Naive thymus-derived CD4-positive, alpha-beta T cell (primary cell): ENCODE results near the gene BUD31. TPM values are rescaled to one million over a fixed set of nuclear protein-coding genes. Genes with fewer than 3 reads are reported as not detected.

Source experiments
- ATAC-seq: fragments of 150-1000 bp; cut with Tn5 transposase; 2 replicates; pipeline ENCODE4 v1.10.0; 2021; ENCODE audit warnings: mild to moderate bottlenecking, moderate library complexity
- CTCF ChIA-PET: fragments of 350-600 bp; sonication (Branson Sonifier 250); formaldehyde crosslinking; loops from one replicate; lab custom pipeline; 2021; ENCODE audit warnings: antibody characterized with exemption; lab: Charles Lee
- POLR2A ChIA-PET: fragments of 350-600 bp; sonication (Branson Sonifier 250); formaldehyde crosslinking; loops from one replicate; lab custom pipeline; 2021; ENCODE audit warnings: antibody characterized with exemption, inconsistent platforms; lab: Charles Lee
- DNase-seq, 9 donors: peaks; one replicate each; pipeline versions ENCODE4 v3.0.0 to v3.0.0-alpha.2; 2020 to 2022; ENCODE audit warnings: mixed read lengths in 1 of 9
- H3K27ac ChIP-seq: one replicate; pipeline ENCODE4 v1.7.0; 2013; ENCODE audit warnings: mild to moderate bottlenecking, low read depth, low read length, moderate library complexity
- H3K27me3 ChIP-seq, 2 donors: one replicate each; pipeline ENCODE4 v1.7.0; 2013; ENCODE audit warnings: low read length in 2 of 2, mild to moderate bottlenecking in 2 of 2, moderate library complexity in 2 of 2; ENCODE audit not compliant: control insufficient read depth in 2 of 2, insufficient read depth in 2 of 2
- H3K36me3 ChIP-seq, 3 experiments: 1 replicate in 2 of 3; 2 replicates in 1 of 3; pipeline ENCODE4 v1.7.0; 2013; ENCODE audit warnings: low read length in 3 of 3, mild to moderate bottlenecking in 3 of 3, moderate library complexity in 1 of 3; ENCODE audit not compliant: insufficient read depth in 3 of 3, control insufficient read depth in 2 of 3
- H3K4me1 ChIP-seq, 2 donors: one replicate each; pipeline ENCODE4 v1.7.0; 2013; ENCODE audit warnings: low read length in 2 of 2, mild to moderate bottlenecking in 2 of 2, moderate library complexity in 1 of 2; ENCODE audit not compliant: control insufficient read depth in 2 of 2, insufficient read depth in 2 of 2
- H3K4me3 ChIP-seq: 2 replicates; pipeline ENCODE4 v1.7.0; 2013; ENCODE audit warnings: mild to moderate bottlenecking, low read length
- H3K9me3 ChIP-seq, 3 experiments: 1 replicate in 2 of 3; 2 replicates in 1 of 3; pipeline ENCODE4 v1.7.0; 2013; ENCODE audit warnings: low read length in 3 of 3; ENCODE audit not compliant: control insufficient read depth in 2 of 3
- H3K27ac Mint-ChIP-seq, 9 donors: one replicate each; pipeline ENCODE4 v1.8.0; 2020 to 2022; ENCODE audit warnings: mixed read lengths in 9 of 9, mild to moderate bottlenecking in 8 of 9, moderate library complexity in 5 of 9, inconsistent platforms in 2 of 9
- H3K27me3 Mint-ChIP-seq, 5 donors: one replicate each; pipeline ENCODE4 v1.8.0; 2021 to 2022; ENCODE audit warnings: mixed read lengths in 5 of 5, mild to moderate bottlenecking in 1 of 5
- H3K36me3 Mint-ChIP-seq, 5 donors: one replicate each; pipeline ENCODE4 v1.8.0; 2020 to 2022; ENCODE audit warnings: mixed read lengths in 5 of 5, mild to moderate bottlenecking in 3 of 5, inconsistent platforms in 1 of 5
- H3K4me1 Mint-ChIP-seq, 7 donors: one replicate each; pipeline ENCODE4 v1.8.0; 2020 to 2022; ENCODE audit warnings: mixed read lengths in 7 of 7, mild to moderate bottlenecking in 3 of 7, inconsistent platforms in 1 of 7
- H3K4me3 Mint-ChIP-seq, 10 donors: one replicate each; pipeline ENCODE4 v1.8.0; 2020 to 2022; ENCODE audit warnings: mild to moderate bottlenecking in 10 of 10, mixed read lengths in 10 of 10, moderate library complexity in 6 of 10, inconsistent platforms in 2 of 10
- H3K9me3 Mint-ChIP-seq, 11 donors: one replicate each; pipeline ENCODE4 v1.8.0; 2020 to 2022; ENCODE audit warnings: mixed read lengths in 11 of 11, mild to moderate bottlenecking in 4 of 11, inconsistent platforms in 1 of 11, moderate library complexity in 1 of 11
- intact Hi-C, 2 donors: fragments of 100-400 bp; cut with micrococcal nuclease; formaldehyde crosslinking; loops; one replicate each; pipeline ENCODE4 v1.15.1; 2023
- polyA plus RNA-seq, 2 donors: library from polyadenylated mRNA; unstranded; fragments of 300-500 nt; fragmentation: Illumina TruSeq; gene quantifications; one replicate each; pipeline ENCODE4 v1.2.3, GENCODE V29; 2021
- total RNA-seq, 6 experiments: library from RNA in 5 of 6; stranded (reverse) in 5 of 6; gene quantifications; 1 replicate in 5 of 6; 2 replicates in 1 of 6; pipeline ENCODE4 v1.2.3 and lab custom pipeline; 2021 to 2026

BUD31 gene
- total and polyA plus RNA-seq, 7 experiments from 2014 or later, result 55.2 to 173 (median 134) TPM

DNA sequence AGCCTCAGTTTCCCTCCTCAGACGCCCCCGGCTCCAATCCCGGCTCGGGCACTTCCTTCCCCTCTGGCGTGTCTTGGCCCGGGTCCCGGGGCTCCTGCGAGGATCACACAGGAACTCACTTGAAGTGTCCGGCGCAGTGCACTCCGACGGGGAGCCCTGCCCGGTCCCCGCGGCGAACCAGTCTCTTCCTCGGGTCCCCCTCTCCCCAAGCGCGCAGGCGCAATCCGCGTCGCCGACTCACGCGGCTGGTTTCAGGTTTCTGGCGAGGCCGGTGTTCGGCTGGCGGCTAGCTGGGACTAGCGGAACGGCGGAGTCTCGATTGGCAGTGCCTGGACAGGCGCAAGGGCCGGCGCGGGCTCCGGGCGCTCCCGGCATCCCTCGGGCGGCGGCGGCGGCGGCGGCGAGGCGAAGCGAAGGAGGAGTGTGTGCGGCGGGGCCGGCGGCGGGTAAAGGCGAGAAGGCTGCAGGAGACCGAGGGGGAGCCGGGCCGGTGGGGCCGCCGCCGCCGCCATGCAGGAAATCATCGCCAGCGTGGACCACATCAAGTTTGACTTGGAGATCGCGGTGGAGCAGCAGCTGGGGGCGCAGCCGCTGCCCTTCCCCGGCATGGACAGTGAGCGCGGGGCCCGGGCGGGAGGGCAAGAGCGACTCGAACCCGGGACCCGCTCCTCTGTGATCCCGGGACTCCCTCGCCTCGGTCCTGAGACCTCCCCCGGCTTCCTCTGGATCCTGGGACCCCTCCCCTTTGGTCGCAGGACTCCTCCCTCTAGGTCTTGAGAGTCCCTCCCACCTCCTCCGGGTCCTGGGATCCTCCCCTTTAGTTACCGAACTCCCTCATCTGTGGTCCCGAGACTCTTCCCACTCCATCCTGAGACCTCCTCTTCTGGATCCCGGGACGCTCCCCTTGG is 30.1 kb downstream of the BUD31 start, which contains the start of the genes CPSF4 and PTCD1:
Gene CPSF4 (plus strand): TSS at position 371 of the 908 bp plus-strand sequence. CDS start 140 bp downstream, at position 511.
Gene PTCD1 (minus strand): TSS at position 226 of the 908 bp plus-strand sequence. CDS start 3,556 bp downstream, outside the sequence.
- Histone ChIP-seq H3K36me3 (peaks cover 0 to 24% (median 0%) of the 10 kb centered on the region in 3 experiments), H3K27me3 (no peaks in the 10 kb centered on the region), H3K27ac (peak within 1 kb of the TSS; percentile 81), H3K4me1 (peaks cover 10 to 11% of the 10 kb centered on the region in 2 donors), H3K4me3 (peak within 1 kb of the TSS; percentile 93), H3K9me3 (no peaks in the 10 kb centered on the region)
- ATAC-seq (peak; percentile 95), DNase-seq (peak; percentile 71 to 92 (median 77))
- peaks cover 18 to 40% (median 31%) of the 10 kb centered on the region in 7 donors for H3K4me1 Mint-ChIP-seq
- H3K9me3 Mint-ChIP-seq, result no peaks in the 10 kb centered on the region
- H3K27me3 Mint-ChIP-seq, result no peaks in the 10 kb centered on the region
- H3K36me3 Mint-ChIP-seq, result peaks cover 0 to 11% (median 8%) of the 10 kb centered on the region in 5 donors
- POLR2A ChIA-PET, result interaction anchor here (0.6 to 2.7 kb wide), 8 partner anchors 26 to 491 kb away, joined by 3 to 12 read pairs (median 4); partner anchors contain the start of genes BUD31, GJC3, PDAP1 and ZKSCAN5
- peak within 1 kb of the TSS; percentile 85 to 95 (median 94) for H3K27ac Mint-ChIP-seq
- peak within 1 kb of the TSS; percentile 92 to 100 (median 98) for H3K4me3 Mint-ChIP-seq
- CTCF ChIA-PET, result no interaction called here
- intact Hi-C loops, result loop anchor here (1.0 to 2.0 kb wide), 11 partner anchors 27 to 662 kb away; partner anchors contain the start of genes ARPC1B (in 2 of the 2), ATP5MF (in 2 of the 2), ZKSCAN5 (in 2 of the 2) and ZNF789 (in 2 of the 2)

DNA sequence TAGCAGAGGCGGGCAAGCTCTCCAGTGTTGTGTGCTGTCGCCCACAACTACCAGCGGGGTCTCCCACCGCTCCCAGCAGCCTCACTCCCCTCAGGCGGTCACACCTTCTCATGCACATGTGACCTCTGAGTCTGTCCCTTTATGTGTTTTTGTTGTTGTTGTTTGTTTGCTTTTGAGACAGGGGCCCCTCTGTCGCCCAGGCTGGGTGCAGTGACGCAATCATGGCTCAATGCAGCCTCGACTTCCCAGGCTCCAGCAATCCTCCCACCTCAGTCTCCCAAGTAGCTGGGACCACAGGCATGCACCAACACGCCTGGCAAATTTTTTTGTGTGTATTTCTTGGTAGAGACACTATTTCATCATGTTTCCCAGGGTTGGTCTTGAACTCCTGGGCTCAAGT is 31.4 kb downstream of the BUD31 start:
- H3K36me3 ChIP-seq, result peaks cover 0 to 22% (median 7%) of the 10 kb centered on the region in 3 experiments
- H3K27me3 ChIP-seq, result no peaks in the 10 kb centered on the region
- DNase-seq (no peak), ATAC-seq (no peak)
- CTCF ChIA-PET, result interaction anchor here (0.9 kb wide), 1 partner anchor 31 kb away, joined by 3 read pairs; the partner anchor contains the start of genes BUD31 and PDAP1
- no peak overlapping the region for H3K27ac ChIP-seq
- peak overlapping the region; percentile 93 for H3K4me3 ChIP-seq
- peak overlapping the region; percentile 92 to 100 (median 98) for H3K4me3 Mint-ChIP-seq
- no peaks in the 10 kb centered on the region for H3K9me3 Mint-ChIP-seq
- no peaks in the 10 kb centered on the region for H3K27me3 Mint-ChIP-seq
- H3K36me3 Mint-ChIP-seq, result peaks cover 0 to 15% (median 8%) of the 10 kb centered on the region in 5 donors
- POLR2A ChIA-PET, result interaction anchor here (1.9 kb wide), 1 partner anchor 65 kb away, joined by 6 read pairs; the partner anchor contains the start of gene ZKSCAN5
- peaks cover 20 to 43% (median 34%) of the 10 kb centered on the region in 7 donors for H3K4me1 Mint-ChIP-seq
- intact Hi-C loops, result no loop called here
- peaks cover 10 to 11% of the 10 kb centered on the region in 2 donors for H3K4me1 ChIP-seq
- H3K27ac Mint-ChIP-seq, result peak overlapping the region in 7 of 9 donors; percentile 23 to 94 (median 85)
- H3K9me3 ChIP-seq, result no peaks in the 10 kb centered on the region

DNA sequence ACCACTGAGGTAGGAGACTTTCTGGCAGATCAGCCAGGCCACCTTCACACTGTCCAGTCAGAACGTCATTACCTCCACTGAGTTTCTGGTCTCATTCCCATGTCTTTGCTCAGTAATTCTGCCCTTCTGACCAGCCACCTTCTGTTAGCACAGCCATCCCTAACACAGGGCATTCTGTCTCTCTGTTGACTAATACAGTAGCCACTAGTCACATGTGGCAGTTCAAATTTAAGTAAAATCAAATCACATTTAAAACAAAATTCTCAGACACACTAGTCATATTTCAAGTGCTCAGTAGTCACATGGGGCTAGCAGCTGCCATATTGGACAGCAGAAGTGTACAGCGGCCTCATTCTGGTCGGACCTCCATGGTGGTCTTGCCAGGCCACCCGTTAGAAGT is 37.3 kb downstream of the BUD31 start:
- Mint-ChIP-seq H3K4me1 (peaks cover 4 to 20% (median 17%) of the 10 kb centered on the region in 7 donors), H3K36me3 (peaks cover 0 to 34% (median 8%) of the 10 kb centered on the region in 5 donors), H3K27ac (peak overlapping the region in 1 of 9 donors; percentile 38), H3K27me3 (no peaks in the 10 kb centered on the region), H3K4me3 (no peak overlapping the region), H3K9me3 (no peaks in the 10 kb centered on the region)
- peaks cover 10 to 65% (median 11%) of the 10 kb centered on the region in 3 experiments for H3K36me3 ChIP-seq
- POLR2A ChIA-PET, result no interaction called here
- H3K4me1 ChIP-seq, result no peaks in the 10 kb centered on the region
- DNase-seq (no peak), ATAC-seq (no peak)
- no peaks in the 10 kb centered on the region for H3K9me3 ChIP-seq
- CTCF ChIA-PET, result no interaction called here
- H3K27me3 ChIP-seq, result no peaks in the 10 kb centered on the region
- intact Hi-C loops, result no loop called here
- no peak overlapping the region for H3K27ac ChIP-seq
- H3K4me3 ChIP-seq, result no peak overlapping the region

DNA sequence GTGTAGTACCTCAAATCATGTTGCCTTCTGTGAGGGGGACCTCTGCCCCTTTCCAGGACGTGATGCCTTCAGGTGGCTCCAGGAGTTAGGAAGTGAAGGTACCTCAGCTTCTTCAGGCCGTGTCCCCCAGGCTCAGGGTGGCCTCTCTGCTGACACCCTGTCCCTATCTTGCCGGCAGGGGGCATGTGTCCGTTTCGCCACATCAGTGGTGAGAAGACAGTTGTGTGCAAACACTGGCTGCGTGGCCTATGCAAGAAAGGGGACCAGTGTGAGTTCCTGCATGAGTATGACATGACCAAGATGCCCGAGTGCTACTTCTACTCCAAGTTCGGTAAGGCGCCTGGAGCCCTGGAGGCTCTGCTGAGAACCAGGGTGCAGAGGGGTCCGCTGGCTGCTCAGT is 39.2 kb downstream of the BUD31 start:
- intact Hi-C loops, result no loop called here
- Mint-ChIP-seq H3K4me1 (peaks cover 3 to 11% (median 8%) of the 10 kb centered on the region in 7 donors), H3K36me3 (peaks cover 0 to 33% (median 5%) of the 10 kb centered on the region in 5 donors), H3K9me3 (no peaks in the 10 kb centered on the region), H3K27ac (no peak overlapping the region), H3K27me3 (no peaks in the 10 kb centered on the region), H3K4me3 (no peak overlapping the region)
- POLR2A ChIA-PET, result interaction anchor here (0.5 kb wide), 1 partner anchor 692 kb away, joined by 3 read pairs; no protein-coding TSS in a partner anchor
- no peaks in the 10 kb centered on the region for H3K4me1 ChIP-seq
- H3K4me3 ChIP-seq, result no peak overlapping the region
- H3K27me3 ChIP-seq, result no peaks in the 10 kb centered on the region
- H3K27ac ChIP-seq, result no peak overlapping the region
- CTCF ChIA-PET, result no interaction called here
- no peaks in the 10 kb centered on the region for H3K9me3 ChIP-seq
- DNase-seq, result no peak
- ATAC-seq, result no peak
- peaks cover 10 to 80% (median 15%) of the 10 kb centered on the region in 3 experiments for H3K36me3 ChIP-seq

DNA sequence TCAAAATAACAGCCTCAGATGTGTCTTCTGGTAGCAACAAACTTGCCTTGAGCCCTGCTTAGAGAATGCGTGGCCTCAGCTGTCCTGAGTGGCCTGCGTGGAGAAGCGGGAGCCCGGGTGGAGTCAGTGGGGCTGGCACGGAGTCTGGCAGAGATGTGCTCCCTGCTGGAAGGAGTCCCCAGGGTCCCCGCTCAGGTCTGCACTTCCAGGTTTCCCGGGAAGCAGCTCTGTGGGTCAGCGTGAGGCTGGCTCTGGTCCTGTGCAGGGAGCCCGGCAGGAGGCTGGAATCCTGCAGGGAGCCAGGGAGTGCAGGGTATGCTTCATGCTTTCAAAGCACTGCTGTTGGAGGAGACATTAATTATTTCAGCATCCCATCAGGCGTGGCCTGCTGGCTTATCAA is 40.1 kb downstream of the BUD31 start:
- DNase-seq (no peak), ATAC-seq (no peak)
- intact Hi-C loops, result no loop called here
- Histone ChIP-seq H3K27me3 (no peaks in the 10 kb centered on the region), H3K27ac (no peak overlapping the region), H3K4me1 (no peaks in the 10 kb centered on the region), H3K36me3 (peaks cover 10 to 84% (median 15%) of the 10 kb centered on the region in 3 experiments), H3K9me3 (no peaks in the 10 kb centered on the region), H3K4me3 (no peak overlapping the region)
- ChIA-PET POLR2A (interaction anchor here (0.6 kb wide), 2 partner anchors 90 to 92 kb away, joined by 3 to 4 read pairs; no protein-coding TSS in a partner anchor), CTCF (no interaction called here)
- H3K4me3 Mint-ChIP-seq, result no peak overlapping the region
- peak overlapping the region in 1 of 9 donors; percentile 21 for H3K27ac Mint-ChIP-seq
- H3K36me3 Mint-ChIP-seq, result peaks cover 0 to 33% (median 4%) of the 10 kb centered on the region in 5 donors
- H3K4me1 Mint-ChIP-seq, result peaks cover 0 to 7% (median 3%) of the 10 kb centered on the region in 7 donors
- no peaks in the 10 kb centered on the region for H3K9me3 Mint-ChIP-seq
- no peaks in the 10 kb centered on the region for H3K27me3 Mint-ChIP-seq

DNA sequence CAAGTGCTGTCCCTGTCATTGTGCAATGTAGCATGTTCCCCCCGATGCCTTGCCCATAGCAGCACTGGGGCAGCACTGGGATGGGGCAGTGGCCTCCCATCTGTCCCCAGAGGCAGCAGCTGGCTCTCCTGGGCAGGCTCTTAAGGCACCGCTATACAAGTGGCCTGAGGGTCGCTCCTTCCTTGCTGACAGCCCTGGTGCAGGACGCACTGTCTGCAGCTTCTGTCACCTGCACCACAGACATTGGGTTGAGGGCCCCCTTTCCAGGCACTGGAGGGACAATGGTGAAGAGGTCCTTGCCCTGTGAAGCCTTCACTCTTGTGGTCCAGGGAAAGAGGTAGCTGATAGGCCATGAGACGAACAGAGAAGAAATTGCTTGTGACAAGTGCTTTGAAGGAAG is 40.6 kb downstream of the BUD31 start:
- Histone ChIP-seq H3K27ac (no peak overlapping the region), H3K36me3 (peaks cover 10 to 88% (median 15%) of the 10 kb centered on the region in 3 experiments), H3K4me1 (no peaks in the 10 kb centered on the region), H3K27me3 (no peaks in the 10 kb centered on the region), H3K4me3 (no peak overlapping the region), H3K9me3 (no peaks in the 10 kb centered on the region)
- Mint-ChIP-seq H3K27ac (peak overlapping the region in 4 of 9 donors; percentile 43 to 57 (median 46)), H3K27me3 (no peaks in the 10 kb centered on the region), H3K4me3 (no peak overlapping the region), H3K9me3 (no peaks in the 10 kb centered on the region), H3K4me1 (peaks cover 0 to 7% (median 3%) of the 10 kb centered on the region in 7 donors), H3K36me3 (peaks cover 0 to 35% (median 4%) of the 10 kb centered on the region in 5 donors)
- CTCF ChIA-PET, result no interaction called here
- DNase-seq (no peak), ATAC-seq (no peak)
- POLR2A ChIA-PET, result interaction anchor here (0.6 kb wide), 1 partner anchor 92 kb away, joined by 3 read pairs; no protein-coding TSS in a partner anchor
- intact Hi-C loops, result no loop called here
